Mucosa of stomach (tissue), 1 donor: ENCODE data around the gene CTPS2.
"Not testable (repeated sequence)": the region's sequence is repeated elsewhere in the genome, so short reads cannot be mapped to it uniquely, and the experiment has no call there.

Experiments
- H3K27me3 ChIP-seq: one replicate; pipeline ENCODE4 v1.7.0; 2013; ENCODE audit warnings: mild to moderate bottlenecking, low read length; ENCODE audit not compliant: control insufficient read depth, insufficient read depth
- H3K36me3 ChIP-seq: one replicate; pipeline ENCODE4 v1.7.0; 2013; ENCODE audit warnings: low read length; ENCODE audit not compliant: control insufficient read depth, insufficient read depth
- H3K4me1 ChIP-seq: one replicate; pipeline ENCODE4 v1.7.0; 2013; ENCODE audit warnings: mild to moderate bottlenecking, low read length; ENCODE audit not compliant: control insufficient read depth, insufficient read depth
- H3K4me3 ChIP-seq: one replicate; pipeline ENCODE4 v1.7.0; 2013; ENCODE audit warnings: low read length
- H3K9ac ChIP-seq: one replicate; pipeline ENCODE4 v1.7.0; 2013; ENCODE audit warnings: mild to moderate bottlenecking, low read length, moderate library complexity
- H3K9me3 ChIP-seq: one replicate; pipeline ENCODE4 v1.7.0; 2013; ENCODE audit warnings: mild to moderate bottlenecking, low read length, moderate library complexity; ENCODE audit not compliant: control insufficient read depth
- donor health status: Pancreatic carcinoma.

CTPS2 gene

GRCh38 chrX:16589211-16589610 is 123.3 kb downstream of the CTPS2 start:
- H3K27me3 ChIP-seq, result no peaks in the 10 kb centered on the region
- H3K36me3 ChIP-seq, result no peaks in the 10 kb centered on the region
- no peaks in the 10 kb centered on the region for H3K9me3 ChIP-seq
- H3K9ac ChIP-seq, result no peak overlapping the region
- no peaks in the 10 kb centered on the region for H3K4me1 ChIP-seq
- H3K4me3 ChIP-seq, result no peak overlapping the region

DNA sequence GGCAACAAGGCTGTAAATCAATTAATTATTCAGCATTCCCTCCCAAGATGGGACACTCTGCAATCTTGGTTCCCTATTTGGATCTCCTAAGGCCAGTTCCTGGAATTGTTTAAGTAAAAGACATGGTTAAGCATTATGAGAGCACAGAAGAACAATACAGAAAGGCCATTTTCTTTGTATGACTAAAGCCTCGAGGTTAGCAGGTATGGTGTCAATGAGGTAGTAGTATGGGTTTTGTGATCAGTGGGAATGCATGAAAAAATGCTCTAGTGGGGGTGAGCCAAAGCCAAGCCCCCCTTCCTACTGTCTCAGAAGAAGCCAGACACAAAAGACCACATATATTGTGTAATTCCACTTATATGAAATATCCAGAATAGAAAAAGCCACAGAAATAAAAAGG is 124.2 kb downstream of the CTPS2 start:
- H3K4me3 ChIP-seq, result no peak overlapping the region

DNA sequence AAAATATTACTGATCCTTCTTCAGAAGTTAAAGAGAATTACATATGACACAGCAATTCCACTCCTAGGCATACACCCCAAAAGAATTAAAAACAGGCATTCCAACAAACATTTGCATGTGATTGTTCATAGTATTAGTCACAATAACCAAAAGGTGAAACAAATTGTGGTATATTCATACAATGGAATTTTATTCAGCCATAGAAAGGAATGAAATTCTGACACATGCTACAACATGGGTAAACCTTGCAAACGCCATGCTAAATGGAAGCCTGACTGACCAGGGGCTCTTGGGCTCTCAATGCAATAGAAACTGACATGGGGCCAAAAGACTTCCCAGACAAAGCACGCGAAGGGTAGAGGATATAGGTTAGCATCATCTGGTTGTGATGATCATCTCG is 124.6 kb downstream of the CTPS2 start:
- Histone ChIP-seq H3K27me3 (no peaks in the 10 kb centered on the region), H3K4me3 (no peak overlapping the region), H3K9me3 (no peaks in the 10 kb centered on the region), H3K9ac (no peak overlapping the region), H3K4me1 (no peaks in the 10 kb centered on the region), H3K36me3 (no peaks in the 10 kb centered on the region)

More for the DNA sequence above, 124.2 kb downstream of the CTPS2 start:
- no peaks in the 10 kb centered on the region for H3K36me3 ChIP-seq
- H3K27me3 ChIP-seq, result no peaks in the 10 kb centered on the region
- no peaks in the 10 kb centered on the region for H3K4me1 ChIP-seq
- no peaks in the 10 kb centered on the region for H3K9me3 ChIP-seq
- H3K9ac ChIP-seq, result no peak overlapping the region

GRCh38 chrX:16586377-16587112 is 125.9 kb downstream of the CTPS2 start:
- no peaks in the 10 kb centered on the region for H3K9me3 ChIP-seq
- no peaks in the 10 kb centered on the region for H3K4me1 ChIP-seq
- no peak overlapping the region for H3K9ac ChIP-seq
- no peaks in the 10 kb centered on the region for H3K36me3 ChIP-seq
- no peaks in the 10 kb centered on the region for H3K27me3 ChIP-seq
- H3K4me3 ChIP-seq, result no peak overlapping the region

- H3K27me3 ChIP-seq, result no peaks in the 10 kb centered on the region
- no peaks in the 10 kb centered on the region for H3K4me1 ChIP-seq
- H3K4me3 ChIP-seq, result no peak overlapping the region
- no peaks in the 10 kb centered on the region for H3K36me3 ChIP-seq
- no peak overlapping the region for H3K9ac ChIP-seq
- no peaks in the 10 kb centered on the region for H3K9me3 ChIP-seq
These were observed 126.7 kb downstream of the CTPS2 start for GRCh38 chrX:16585486-16586376.

- not testable (repeated sequence) for H3K27me3 ChIP-seq, H3K4me3 ChIP-seq, H3K9me3 ChIP-seq, H3K4me1 ChIP-seq, H3K36me3 ChIP-seq, H3K9ac ChIP-seq
These were observed 132.3 kb downstream of the CTPS2 start for GRCh38 chrX:16580004-16580797.

- H3K36me3 ChIP-seq, result no peaks in the 10 kb centered on the region
- no peaks in the 10 kb centered on the region for H3K27me3 ChIP-seq
- no peak overlapping the region for H3K4me3 ChIP-seq
- H3K9ac ChIP-seq, result no peak overlapping the region
- H3K9me3 ChIP-seq, result no peaks in the 10 kb centered on the region
- no peaks in the 10 kb centered on the region for H3K4me1 ChIP-seq
These were observed 133.0 kb downstream of the CTPS2 start for GRCh38 chrX:16579517-16579916.

- H3K9ac ChIP-seq, result no peak overlapping the region
- H3K9me3 ChIP-seq, result no peaks in the 10 kb centered on the region
- no peaks in the 10 kb centered on the region for H3K27me3 ChIP-seq
- H3K4me1 ChIP-seq, result no peaks in the 10 kb centered on the region
- H3K36me3 ChIP-seq, result no peaks in the 10 kb centered on the region
- no peak overlapping the region for H3K4me3 ChIP-seq
These were observed 134.3 kb downstream of the CTPS2 start for GRCh38 chrX:16578218-16578617.

DNA sequence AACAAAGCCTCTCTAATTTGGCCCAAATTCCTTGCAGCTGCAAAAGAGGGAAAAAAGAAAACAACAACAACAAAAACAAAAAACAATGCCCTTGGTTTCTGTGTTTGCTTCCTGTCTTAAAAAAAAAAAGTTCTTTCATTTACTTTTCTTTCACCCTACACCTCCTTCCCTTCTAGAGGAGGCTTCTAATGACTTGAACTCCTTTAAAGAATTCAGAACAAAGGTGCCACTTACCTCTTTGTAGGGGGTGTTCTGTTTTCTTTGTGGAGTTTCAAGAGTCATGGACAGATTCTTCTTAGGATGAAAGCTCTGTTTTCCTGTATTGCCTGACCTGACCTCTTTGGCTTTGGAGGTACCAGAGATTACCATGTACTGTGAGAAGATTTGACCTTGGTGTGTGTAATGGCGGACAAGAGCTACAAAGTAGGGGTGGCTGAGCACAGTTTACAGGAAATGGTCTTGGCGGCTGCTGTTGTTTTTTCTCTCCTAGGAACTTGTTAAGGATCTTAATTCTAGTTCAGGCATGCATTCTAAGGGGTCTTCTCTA is 134.9 kb downstream of the CTPS2 start:
- H3K4me3 ChIP-seq, result no peak overlapping the region
- H3K27me3 ChIP-seq, result no peaks in the 10 kb centered on the region
- no peak overlapping the region for H3K9ac ChIP-seq
- no peaks in the 10 kb centered on the region for H3K36me3 ChIP-seq
- H3K9me3 ChIP-seq, result no peaks in the 10 kb centered on the region
- no peaks in the 10 kb centered on the region for H3K4me1 ChIP-seq

DNA sequence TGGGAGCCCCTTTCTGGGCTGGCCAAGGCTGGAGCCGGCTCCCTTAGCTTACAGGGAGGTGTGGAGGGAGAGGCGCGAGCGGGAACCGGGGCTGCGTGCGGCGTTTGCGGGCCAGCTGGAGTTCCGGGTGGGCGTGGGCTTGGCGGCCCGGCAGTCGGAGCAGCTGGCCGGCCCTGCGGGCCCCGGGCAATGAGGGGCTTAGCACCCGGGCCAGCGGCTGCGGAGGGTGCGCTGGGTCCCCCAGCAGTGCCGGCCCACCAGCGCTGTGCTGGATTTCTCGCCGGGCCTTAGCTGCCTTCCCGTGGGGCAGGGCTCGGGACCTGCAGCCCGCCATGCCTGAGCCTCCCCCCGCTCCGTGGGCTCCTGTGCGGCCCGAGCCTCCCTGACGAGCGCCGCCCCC is 137.1 kb downstream of the CTPS2 start:
- not testable (repeated sequence) for H3K27me3 ChIP-seq, H3K4me1 ChIP-seq, H3K9me3 ChIP-seq, H3K36me3 ChIP-seq, H3K9ac ChIP-seq, H3K4me3 ChIP-seq

DNA sequence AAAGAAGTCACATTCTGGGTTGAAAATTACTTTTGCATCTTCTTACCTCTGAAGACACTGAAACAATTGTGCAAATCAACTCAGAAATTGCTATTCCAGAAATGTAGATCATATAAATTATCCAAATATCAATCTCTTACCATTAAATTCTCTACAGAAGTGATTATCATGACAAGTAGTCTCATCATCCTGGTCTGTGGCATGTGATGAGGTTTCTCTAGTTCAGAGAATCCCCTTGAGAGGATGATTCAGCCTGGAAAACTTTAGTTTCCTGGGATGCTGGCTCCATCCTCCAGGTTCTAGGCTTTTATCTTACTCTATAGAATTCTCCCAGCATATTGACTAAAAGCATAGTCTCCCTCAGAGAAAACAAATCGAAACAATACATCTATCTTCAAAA is 138.7 kb downstream of the CTPS2 start:
- H3K36me3 ChIP-seq, result no peaks in the 10 kb centered on the region
- H3K27me3 ChIP-seq, result no peaks in the 10 kb centered on the region
- no peak overlapping the region for H3K4me3 ChIP-seq
- no peaks in the 10 kb centered on the region for H3K4me1 ChIP-seq
- H3K9ac ChIP-seq, result no peak overlapping the region
- no peaks in the 10 kb centered on the region for H3K9me3 ChIP-seq
